Measurements from ENCODE around the gene ZNF467. TPM values are rescaled to one million over a fixed set of nuclear protein-coding genes. Genes with fewer than 3 reads are reported as not detected.
A peak's percentile ranks its signal among the peaks of the same experiment; 100 is the strongest.

The ZNF467 gene, protein sequence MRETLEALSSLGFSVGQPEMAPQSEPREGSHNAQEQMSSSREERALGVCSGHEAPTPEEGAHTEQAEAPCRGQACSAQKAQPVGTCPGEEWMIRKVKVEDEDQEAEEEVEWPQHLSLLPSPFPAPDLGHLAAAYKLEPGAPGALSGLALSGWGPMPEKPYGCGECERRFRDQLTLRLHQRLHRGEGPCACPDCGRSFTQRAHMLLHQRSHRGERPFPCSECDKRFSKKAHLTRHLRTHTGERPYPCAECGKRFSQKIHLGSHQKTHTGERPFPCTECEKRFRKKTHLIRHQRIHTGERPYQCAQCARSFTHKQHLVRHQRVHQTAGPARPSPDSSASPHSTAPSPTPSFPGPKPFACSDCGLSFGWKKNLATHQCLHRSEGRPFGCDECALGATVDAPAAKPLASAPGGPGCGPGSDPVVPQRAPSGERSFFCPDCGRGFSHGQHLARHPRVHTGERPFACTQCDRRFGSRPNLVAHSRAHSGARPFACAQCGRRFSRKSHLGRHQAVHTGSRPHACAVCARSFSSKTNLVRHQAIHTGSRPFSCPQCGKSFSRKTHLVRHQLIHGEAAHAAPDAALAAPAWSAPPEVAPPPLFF
- total RNA-seq (10 to 100 TPM in 2 of 5 donors, 1 to 10 TPM in 2, not detected in 1; 3.1 to 14.2 (median 9.9) TPM), polyA plus RNA-seq (10 to 100 TPM in 2 of 3 donors, 1 to 10 TPM in 1; 9.4 to 16.4 (median 12.2) TPM)
- long read RNA-seq, donor 1, partial matches to known transcripts = 0 of 4 reads
- long read RNA-seq, donor 1, other reads (novel, unspliced or antisense) = 0 of 4 reads
- long read RNA-seq, donor 2, partial matches to known transcripts = 0 of 2 reads
- long read RNA-seq, donor 2, other reads (novel, unspliced or antisense) = 0 of 2 reads
- long read RNA-seq, donor 3, partial matches to known transcripts = 0 of 3 reads
- long read RNA-seq, donor 3, other reads (novel, unspliced or antisense) = 0 of 3 reads
- long read RNA-seq, donor 4 = 0 reads
- long read RNA-seq, donor 5, transcript ZNF467-201 (5 exons, 2,553 nt) = major isoform, 5 of 5 reads
- long read RNA-seq, donor 5, partial matches to known transcripts = 0 of 5 reads
- long read RNA-seq, donor 5, other reads (novel, unspliced or antisense) = 0 of 5 reads
- long read RNA-seq, donor 6, partial matches to known transcripts = 0 of 5 reads
- long read RNA-seq, donor 6, other reads (novel, unspliced or antisense) = 0 of 5 reads
- long read RNA-seq, donor 7, partial matches to known transcripts = 7 of 8 reads
- long read RNA-seq, donor 7, other reads (novel, unspliced or antisense) = 0 of 8 reads
- long read RNA-seq, donor 8, partial matches to known transcripts = 0 of 3 reads
- long read RNA-seq, donor 8, other reads (novel, unspliced or antisense) = 0 of 3 reads
- long read RNA-seq, donor 9, partial matches to known transcripts = 8 of 10 reads
- long read RNA-seq, donor 9, other reads (novel, unspliced or antisense) = 0 of 10 reads
- long read RNA-seq, donor 10, partial matches to known transcripts = 0 of 1 reads
- long read RNA-seq, donor 10, other reads (novel, unspliced or antisense) = 0 of 1 reads

DNA sequence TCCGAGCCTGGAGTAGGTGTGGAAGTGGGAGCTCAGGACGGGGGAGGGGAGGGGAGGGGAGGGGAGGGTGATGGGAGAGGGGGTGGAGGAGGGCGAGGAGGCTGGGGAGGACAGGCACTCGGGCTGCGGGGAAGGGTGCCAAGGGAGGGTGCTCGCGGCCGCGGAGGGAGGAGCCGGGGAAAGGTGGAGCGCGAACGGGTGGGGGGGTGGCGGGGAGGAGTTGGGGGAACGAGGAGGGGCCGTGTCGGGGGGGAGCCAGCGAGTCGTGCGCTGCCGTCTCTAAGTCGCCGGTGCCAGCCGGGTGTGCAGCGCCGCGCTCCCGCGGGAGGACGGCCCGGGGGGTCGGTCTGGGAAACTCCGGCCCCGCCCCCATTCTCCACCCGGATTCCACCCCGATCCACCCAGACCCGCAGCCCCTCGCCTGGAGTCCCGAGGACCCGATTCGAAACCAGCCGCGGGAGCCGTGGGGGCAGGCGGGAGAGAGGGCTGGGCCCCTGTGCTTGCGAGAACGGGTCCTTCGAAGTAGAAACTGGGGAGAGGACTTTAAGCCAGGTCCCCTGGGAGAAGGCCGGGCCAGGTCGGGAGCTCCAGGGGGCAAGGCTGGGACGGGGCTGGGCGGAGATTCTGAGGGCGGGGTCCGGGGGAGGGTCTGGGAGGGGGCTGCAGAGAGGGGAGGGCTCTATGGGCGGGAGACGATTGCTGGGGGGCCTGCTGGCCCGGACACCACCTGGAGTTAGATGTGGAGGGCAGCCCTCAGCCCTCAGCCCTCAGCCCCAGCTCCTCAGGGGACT is at the start of gene ZNF467:
TSS of gene ZNF467 (minus strand) at position 143 of the 791 bp plus-strand sequence. CDS start 2,556 bp downstream, outside the sequence.
- Histone ChIP-seq H3K27me3 (peaks cover 0 to 9% (median 0%) of the 10 kb centered on the region in 3 donors), H3K4me3 (peak within 1 kb of the TSS; percentile 70 to 78 (median 78)), H3K4me1 (peaks cover 22 to 58% (median 43%) of the 10 kb centered on the region in 4 donors), H3K9me3 (no peaks in the 10 kb centered on the region), H3K27ac (peak within 1 kb of the TSS; percentile 84 to 91 (median 89)), H3K36me3 (peaks cover 4 to 22% (median 15%) of the 10 kb centered on the region in 4 donors)
- DNase-seq = peak; percentile 78 to 90
- 1 to 2% (median 1%) methylated on average over 33 to 57 of the region's 57 CpGs for WGBS, 5 donors
- intact Hi-C loops (cut with DNase I; ENCODE audit: low total_unique reads) = no loop called here
- TF ChIP-seq POLR2A (IDR thresholded peaks at IDR 0.05) = no peak
- TF ChIP-seq, protein P1, sequence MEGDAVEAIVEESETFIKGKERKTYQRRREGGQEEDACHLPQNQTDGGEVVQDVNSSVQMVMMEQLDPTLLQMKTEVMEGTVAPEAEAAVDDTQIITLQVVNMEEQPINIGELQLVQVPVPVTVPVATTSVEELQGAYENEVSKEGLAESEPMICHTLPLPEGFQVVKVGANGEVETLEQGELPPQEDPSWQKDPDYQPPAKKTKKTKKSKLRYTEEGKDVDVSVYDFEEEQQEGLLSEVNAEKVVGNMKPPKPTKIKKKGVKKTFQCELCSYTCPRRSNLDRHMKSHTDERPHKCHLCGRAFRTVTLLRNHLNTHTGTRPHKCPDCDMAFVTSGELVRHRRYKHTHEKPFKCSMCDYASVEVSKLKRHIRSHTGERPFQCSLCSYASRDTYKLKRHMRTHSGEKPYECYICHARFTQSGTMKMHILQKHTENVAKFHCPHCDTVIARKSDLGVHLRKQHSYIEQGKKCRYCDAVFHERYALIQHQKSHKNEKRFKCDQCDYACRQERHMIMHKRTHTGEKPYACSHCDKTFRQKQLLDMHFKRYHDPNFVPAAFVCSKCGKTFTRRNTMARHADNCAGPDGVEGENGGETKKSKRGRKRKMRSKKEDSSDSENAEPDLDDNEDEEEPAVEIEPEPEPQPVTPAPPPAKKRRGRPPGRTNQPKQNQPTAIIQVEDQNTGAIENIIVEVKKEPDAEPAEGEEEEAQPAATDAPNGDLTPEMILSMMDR (IDR thresholded peaks at IDR 0.05) = no peak
- TF ChIP-seq EP300 (IDR thresholded peaks at IDR 0.05) = no peak
- no peak for TF ChIP-seq POLR2AphosphoS5 (IDR thresholded peaks at IDR 0.05)

DNA sequence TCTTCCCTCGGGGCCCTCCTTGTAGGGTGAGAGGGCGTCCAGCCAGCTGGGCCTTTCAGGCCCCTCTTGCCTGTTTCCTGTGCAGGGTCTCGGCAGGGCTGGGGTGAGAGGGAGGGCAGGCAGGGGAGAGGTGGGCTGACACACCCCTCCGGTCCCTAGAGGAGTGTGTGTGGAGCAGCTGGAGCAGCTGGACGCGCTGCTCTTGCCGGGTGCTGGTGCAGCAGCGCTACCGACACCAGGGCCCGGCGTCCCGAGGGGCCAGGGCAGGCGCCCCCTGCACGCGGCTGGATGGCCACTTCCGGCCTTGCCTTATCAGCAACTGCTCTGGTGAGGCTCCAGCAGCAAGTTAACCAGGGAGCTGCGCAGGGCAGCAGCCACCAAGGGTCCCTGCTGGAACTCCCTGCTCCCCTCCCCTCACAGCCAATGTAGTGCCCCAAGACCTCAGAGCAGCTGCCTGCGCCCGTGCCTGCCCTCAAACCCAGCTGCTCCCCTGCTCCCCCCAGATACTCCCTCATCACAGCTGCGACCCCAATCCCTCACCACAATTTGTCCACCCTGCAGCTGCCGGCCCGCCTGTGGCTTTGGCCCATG is 49.1 kb upstream of the ZNF467 start:
- DNase-seq = peak in 1 of 2 donors; percentile 36
- H3K9me3 ChIP-seq = no peaks in the 10 kb centered on the region
- intact Hi-C loops (cut with DNase I; ENCODE audit: low total_unique reads) = no loop called here
- H3K4me3 ChIP-seq = no peak overlapping the region
- H3K4me1 ChIP-seq = no peaks in the 10 kb centered on the region
- WGBS, 5 donors = 58 to 71% (median 68%) methylated on average over 15 to 22 of the region's 22 CpGs
- no peak overlapping the region for H3K27ac ChIP-seq
- H3K36me3 ChIP-seq = no peaks in the 10 kb centered on the region
- TF ChIP-seq POLR2A (IDR thresholded peaks at IDR 0.05) = no peak
- TF ChIP-seq, protein P1 (IDR thresholded peaks at IDR 0.05) = no peak
- TF ChIP-seq POLR2AphosphoS5 (IDR thresholded peaks at IDR 0.05) = no peak
- no peak for TF ChIP-seq EP300 (IDR thresholded peaks at IDR 0.05)
- no peaks in the 10 kb centered on the region for H3K27me3 ChIP-seq

DNA sequence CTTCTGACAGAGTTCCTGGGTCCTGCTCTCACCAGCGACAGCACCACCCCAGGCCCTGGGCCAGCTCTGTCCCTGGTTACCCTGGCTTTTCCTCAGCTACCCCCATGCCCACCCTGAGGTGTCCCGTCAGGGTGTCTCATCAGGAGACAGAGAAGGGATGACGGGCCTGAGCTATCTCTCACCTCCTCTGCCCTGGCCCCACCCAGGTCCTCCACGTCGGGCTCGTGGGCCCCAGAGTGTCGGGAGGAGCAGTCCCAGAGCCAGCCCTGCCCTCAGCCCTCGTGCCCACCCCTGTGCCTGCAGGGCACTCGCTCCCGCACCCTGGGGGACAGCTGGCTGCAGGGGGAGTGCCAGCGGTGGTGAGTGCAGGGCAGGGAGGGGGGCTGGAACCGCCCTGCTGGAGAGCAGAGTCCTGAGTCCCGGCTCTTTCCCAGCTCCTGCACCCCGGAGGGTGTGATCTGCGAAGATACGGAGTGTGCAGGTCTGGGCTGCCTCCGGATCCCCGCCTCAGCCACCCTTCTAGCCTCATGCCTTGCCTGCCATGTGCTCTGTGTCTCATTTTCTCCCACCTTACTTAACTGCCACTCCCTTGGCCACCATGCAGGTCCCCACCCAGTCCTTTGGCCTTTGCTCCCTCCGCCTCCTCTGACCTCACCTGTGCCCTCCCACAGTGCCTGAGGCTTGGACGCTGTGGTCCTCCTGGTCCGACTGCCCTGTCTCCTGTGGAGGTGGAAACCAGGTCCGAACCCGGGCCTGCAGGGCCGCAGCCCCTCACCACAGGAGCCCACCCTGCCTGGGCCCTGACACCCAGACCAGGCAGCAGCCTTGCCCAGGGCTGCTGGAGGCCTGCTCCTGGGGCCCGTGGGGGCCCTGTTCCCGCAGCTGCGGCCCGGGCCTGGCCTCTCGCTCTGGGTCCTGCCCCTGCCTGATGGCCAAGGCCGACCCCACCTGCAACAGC is 48.1 kb upstream of the ZNF467 start:
- peaks cover 0 to 5% (median 0%) of the 10 kb centered on the region in 3 donors for H3K27me3 ChIP-seq
- DNase-seq = no peak
- H3K9me3 ChIP-seq = no peaks in the 10 kb centered on the region
- intact Hi-C loops (cut with DNase I; ENCODE audit: low total_unique reads) = no loop called here
- H3K4me1 ChIP-seq = no peaks in the 10 kb centered on the region
- TF ChIP-seq, protein P1 (IDR thresholded peaks at IDR 0.05) = no peak
- TF ChIP-seq POLR2AphosphoS5 (IDR thresholded peaks at IDR 0.05) (no peak), EP300 (IDR thresholded peaks at IDR 0.05) (no peak), POLR2A (IDR thresholded peaks at IDR 0.05) (no peak)
- H3K4me3 ChIP-seq = no peak overlapping the region
- WGBS, 5 donors = 69 to 81% (median 75%) methylated on average over 13 to 30 of the region's 30 CpGs
- no peak overlapping the region for H3K27ac ChIP-seq
- no peaks in the 10 kb centered on the region for H3K36me3 ChIP-seq
